Brain microvascular endothelial cell (primary cell): ENCODE results near the gene THOC1.

Source experiments
- DNase-seq: peaks from one replicate; pipeline ENCODE4 v3.0.0-alpha.2; 2020
- H3K27ac ChIP-seq: fragments of 250-450 bp; sonication (Bioruptor Pico); 2 replicates; pipeline ENCODE4 v1.5.1; 2020; ENCODE audit warnings: mild to moderate bottlenecking, moderate library complexity
- H3K27me3 ChIP-seq: fragments of 250-450 bp; sonication (Bioruptor Pico); replicated peaks from 2 replicates; pipeline ENCODE4 v1.5.1; 2020; ENCODE audit warnings: mild to moderate bottlenecking
- H3K36me3 ChIP-seq: fragments of 250-450 bp; sonication (Bioruptor Pico); replicated peaks from 2 replicates; pipeline ENCODE4 v1.5.1; 2020; ENCODE audit warnings: mild to moderate bottlenecking
- H3K4me3 ChIP-seq: 2 replicates; pipeline ENCODE4 v1.5.1; 2011; ENCODE audit warnings: low read depth, mild to moderate bottlenecking, control low read depth, low read length, moderate library complexity
- in situ Hi-C: cut with HindIII; loops from 2 replicates; pipeline ENCODE4 v1.10.0; 2017; ENCODE audit warnings: low sequenced_read_pairs, low pct_ligation_motif_present
- TF ChIP-seq, protein P1 (sequence below): IDR thresholded peaks from 2 replicates; pipeline ENCODE4 v1.5.1; 2011; ENCODE audit warnings: low read depth, mild to moderate bottlenecking, moderate library complexity, low read length, control low read depth, inconsistent platforms; ENCODE audit errors: missing control alignments

The THOC1 gene

DNA sequence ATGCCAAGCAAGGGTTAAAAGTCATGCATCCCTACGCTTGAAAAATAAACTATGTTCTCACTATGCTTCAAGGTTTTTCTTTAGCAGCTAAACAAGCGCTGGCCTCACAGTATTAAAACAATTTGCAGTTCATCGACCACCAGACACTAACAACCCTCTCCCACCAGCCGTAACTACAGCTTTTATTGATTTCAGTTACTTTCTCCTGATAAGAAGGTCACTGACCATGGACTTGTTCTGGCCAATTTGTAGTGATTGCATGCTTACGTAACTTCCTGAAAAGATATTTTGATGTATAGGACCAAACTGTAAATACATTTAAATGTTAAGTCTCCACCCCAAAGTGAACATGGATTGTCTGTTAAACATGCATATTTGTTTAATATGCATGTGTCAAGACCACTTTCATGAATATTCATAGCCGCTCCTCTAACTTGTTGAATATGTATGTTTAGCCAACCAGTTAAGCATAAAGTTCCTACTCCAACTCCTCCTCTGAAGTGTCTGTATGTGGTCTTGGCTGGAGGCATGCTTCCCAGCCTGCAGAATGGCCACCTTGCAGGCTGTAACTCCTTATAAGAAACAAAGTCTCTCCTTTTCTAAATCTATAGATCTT is 1.7 kb upstream of the THOC1 start:
- TF ChIP-seq, protein P1, sequence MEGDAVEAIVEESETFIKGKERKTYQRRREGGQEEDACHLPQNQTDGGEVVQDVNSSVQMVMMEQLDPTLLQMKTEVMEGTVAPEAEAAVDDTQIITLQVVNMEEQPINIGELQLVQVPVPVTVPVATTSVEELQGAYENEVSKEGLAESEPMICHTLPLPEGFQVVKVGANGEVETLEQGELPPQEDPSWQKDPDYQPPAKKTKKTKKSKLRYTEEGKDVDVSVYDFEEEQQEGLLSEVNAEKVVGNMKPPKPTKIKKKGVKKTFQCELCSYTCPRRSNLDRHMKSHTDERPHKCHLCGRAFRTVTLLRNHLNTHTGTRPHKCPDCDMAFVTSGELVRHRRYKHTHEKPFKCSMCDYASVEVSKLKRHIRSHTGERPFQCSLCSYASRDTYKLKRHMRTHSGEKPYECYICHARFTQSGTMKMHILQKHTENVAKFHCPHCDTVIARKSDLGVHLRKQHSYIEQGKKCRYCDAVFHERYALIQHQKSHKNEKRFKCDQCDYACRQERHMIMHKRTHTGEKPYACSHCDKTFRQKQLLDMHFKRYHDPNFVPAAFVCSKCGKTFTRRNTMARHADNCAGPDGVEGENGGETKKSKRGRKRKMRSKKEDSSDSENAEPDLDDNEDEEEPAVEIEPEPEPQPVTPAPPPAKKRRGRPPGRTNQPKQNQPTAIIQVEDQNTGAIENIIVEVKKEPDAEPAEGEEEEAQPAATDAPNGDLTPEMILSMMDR: no peak

GRCh38 chr18:267380-267687 is 513 bp downstream of the THOC1 start:
- in situ Hi-C loops: no loop called here
- peak; percentile 2 for DNase-seq
- H3K27ac ChIP-seq: peak overlapping the region; percentile 97
- TF ChIP-seq, protein P1: no peak
- H3K36me3 ChIP-seq: peaks cover 5% of the 10 kb centered on the region
- H3K27me3 ChIP-seq: no peaks in the 10 kb centered on the region
- H3K4me3 ChIP-seq: peak overlapping the region; percentile 94

More for the DNA sequence above, 1.7 kb upstream of the THOC1 start:
- no peaks in the 10 kb centered on the region for H3K36me3 ChIP-seq
- in situ Hi-C loops: no loop called here
- no peak overlapping the region for H3K27ac ChIP-seq
- no peak for DNase-seq
- no peaks in the 10 kb centered on the region for H3K27me3 ChIP-seq
- no peak overlapping the region for H3K4me3 ChIP-seq

DNA sequence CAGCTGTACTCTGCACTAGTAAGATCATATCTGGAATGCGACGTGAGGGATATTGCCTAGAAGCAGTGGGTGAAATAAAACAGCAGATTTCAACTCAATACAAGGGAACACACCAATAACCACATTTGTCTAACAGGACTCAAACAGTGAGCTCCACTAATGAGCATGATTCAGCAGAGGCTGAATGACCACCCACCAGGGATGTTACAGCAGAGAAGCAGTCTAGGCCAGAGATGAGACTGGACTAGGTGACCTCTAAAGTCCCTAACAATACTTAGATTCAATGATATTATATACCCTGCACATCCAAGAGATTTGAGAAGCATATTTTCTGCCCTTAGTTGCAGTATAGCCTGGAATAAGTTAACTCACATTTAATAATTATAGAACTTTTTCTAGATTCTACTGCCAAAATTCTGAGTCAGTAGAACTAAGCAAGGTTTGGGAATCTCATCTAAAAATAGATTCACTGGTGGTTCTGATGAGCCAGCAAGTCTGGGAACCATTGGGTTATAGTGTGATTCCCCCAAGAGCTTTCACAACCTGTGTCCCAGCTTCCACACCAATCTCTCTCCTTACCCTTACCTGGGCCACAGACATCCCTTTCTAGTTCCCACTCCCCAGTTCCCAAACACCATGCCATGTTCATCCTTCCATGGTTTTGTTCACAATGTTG is 6.3 kb downstream of the THOC1 start:
- Histone ChIP-seq H3K27ac (no peak overlapping the region), H3K4me3 (no peak overlapping the region), H3K27me3 (no peaks in the 10 kb centered on the region), H3K36me3 (peaks cover 9% of the 10 kb centered on the region)
- in situ Hi-C loops: no loop called here
- no peak for DNase-seq
- TF ChIP-seq, protein P1: no peak

- Histone ChIP-seq H3K27me3 (no peaks in the 10 kb centered on the region), H3K4me3 (no peak overlapping the region), H3K27ac (no peak overlapping the region), H3K36me3 (peaks cover 11% of the 10 kb centered on the region)
- in situ Hi-C loops: no loop called here
- no peak for DNase-seq
- TF ChIP-seq, protein P1: no peak
Observed at GRCh38 chr18:260547-260946, 7.3 kb downstream of the THOC1 start.

DNA sequence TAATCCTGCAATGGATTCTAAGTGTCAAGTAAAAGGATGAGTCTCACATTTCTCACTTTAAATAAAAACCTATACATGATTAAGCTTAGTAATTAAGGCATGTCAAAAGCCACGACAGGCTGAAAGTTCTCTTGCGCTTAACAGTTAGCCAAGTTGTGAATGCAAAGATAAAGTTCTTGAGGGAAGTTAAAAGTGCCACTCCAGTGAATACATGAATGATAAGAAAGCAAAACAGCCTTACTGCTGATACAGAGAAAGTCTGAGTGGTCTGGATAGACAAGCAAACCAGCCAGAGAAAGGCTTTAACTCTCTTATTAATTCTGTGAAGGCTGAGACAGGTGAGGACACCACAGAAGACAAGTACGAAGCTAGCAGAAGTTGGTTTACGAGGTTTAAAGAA is 12.7 kb downstream of the THOC1 start:
- peaks cover 12% of the 10 kb centered on the region for H3K36me3 ChIP-seq
- TF ChIP-seq, protein P1: no peak
- in situ Hi-C loops: no loop called here
- no peak overlapping the region for H3K27ac ChIP-seq
- no peaks in the 10 kb centered on the region for H3K27me3 ChIP-seq
- H3K4me3 ChIP-seq: no peak overlapping the region
- DNase-seq: no peak

- DNase-seq: no peak
- Histone ChIP-seq H3K36me3 (peaks cover 9% of the 10 kb centered on the region), H3K27me3 (no peaks in the 10 kb centered on the region), H3K27ac (no peak overlapping the region), H3K4me3 (no peak overlapping the region)
- in situ Hi-C loops: no loop called here
- TF ChIP-seq, protein P1: no peak
Observed at GRCh38 chr18:253121-253520, 14.7 kb downstream of the THOC1 start.
